CD4-positive, alpha-beta T cell treated with Interleukin-6 for 4 hours (primary cell): Measurements from ENCODE around the gene DENND1B.
"Not testable (repeated sequence)": the region's sequence is repeated elsewhere in the genome, so short reads cannot be mapped to it uniquely, and the experiment has no call there.

Source experiments
- DNase-seq: peaks from one replicate; pipeline ENCODE4 v3.0.0-alpha.2; 2020; ENCODE audit warnings: mixed read lengths

DENND1B gene

DNA sequence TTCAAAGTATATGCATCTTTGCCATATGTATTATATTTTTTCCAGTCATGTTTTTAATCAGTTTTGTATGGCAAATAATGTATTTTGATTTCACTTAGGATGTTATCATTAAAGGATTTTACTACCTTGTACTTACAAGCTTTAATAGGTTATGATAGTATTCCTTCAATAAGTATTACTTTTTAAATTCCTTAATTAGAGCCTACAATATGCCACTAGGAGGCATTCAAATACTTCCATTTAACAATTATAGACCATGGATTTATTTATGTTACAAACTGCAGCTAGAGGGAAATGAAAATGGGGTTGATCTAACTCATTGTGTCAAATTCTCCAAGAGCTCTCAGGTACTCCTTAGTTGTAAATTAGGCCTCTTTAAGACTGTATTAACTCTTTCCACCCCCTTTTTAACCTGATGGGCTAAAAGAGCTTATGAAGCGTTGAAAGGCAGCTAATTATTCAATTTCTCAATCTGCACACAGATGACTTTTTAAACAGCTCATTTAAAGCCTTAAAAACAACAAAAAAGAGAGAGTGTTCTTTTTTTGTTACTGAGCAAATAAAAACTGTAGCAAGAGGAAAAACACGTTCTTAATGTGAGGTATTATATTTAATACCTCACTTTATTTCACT, 156.2 kb downstream of the DENND1B start:
- DNase-seq, result no peak

DNA sequence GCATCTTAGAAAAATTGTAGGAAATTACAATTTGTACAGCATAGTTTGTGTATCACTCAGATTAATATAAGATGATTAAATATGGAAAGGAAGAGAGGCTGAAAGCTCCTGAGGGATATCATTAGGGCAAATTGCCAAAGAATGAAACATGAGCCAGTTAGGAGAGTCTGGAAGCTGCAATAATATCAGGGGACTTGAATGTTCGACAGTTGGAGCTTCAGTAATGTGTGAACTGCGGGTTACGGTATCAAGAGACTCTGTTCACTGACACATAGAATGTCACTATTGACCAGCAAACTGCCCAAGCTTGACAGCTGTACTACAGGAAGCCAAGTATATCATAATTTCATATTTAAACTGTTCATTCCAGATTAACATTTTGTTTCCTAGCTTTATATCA, 157.2 kb downstream of the DENND1B start:
- DNase-seq, result no peak

DNA sequence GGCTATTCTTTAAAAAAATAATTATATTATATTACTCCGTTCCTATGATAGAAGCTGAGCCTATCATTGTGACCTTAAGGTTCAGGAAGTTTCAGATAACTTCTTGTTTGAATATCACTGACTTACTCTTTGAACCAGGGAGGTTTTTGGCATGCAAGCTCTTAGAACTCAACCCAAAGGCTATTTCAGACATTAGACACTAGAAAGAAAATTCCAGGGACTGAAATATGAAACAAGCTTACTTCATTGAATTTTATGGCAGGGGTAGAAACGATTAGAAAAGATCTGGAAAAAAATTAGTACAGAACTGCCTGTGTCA, 159.6 kb downstream of the DENND1B start:
- DNase-seq, result no peak

DNA sequence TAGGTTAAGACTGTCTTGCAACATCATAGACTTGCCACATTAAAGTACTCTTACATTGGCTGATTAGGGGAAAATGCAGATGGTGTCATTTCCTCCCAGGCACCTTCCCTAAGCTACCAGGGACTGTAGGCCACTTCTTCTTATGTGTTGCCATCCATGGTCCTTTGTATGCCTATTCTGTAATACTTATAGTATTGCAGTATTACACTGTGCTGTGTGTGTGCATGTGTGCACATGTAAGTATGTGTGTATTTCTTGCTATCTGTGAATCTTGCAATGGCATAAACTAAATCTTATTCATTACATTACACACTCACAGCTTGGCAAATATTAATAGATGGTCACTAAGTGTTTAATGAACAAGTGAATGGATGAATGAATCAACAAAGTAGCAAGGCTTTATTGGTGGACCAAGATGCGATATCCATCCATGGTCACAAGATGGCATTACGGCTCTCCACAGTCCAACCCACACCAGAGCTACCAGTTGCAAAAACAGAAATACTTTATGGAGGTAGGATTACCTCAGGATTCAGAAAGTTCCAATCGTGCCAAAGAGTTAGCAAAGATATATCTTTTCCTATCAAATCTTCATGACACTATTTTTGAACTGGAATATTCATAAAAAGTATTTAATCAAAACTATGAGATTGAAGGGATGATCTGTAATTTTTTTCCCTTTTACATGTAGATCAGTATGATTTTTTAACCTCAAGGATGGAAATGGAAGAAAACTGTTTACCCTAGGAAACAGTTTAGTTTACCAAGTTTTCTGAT, 160.2 kb downstream of the DENND1B start:
- DNase-seq, result peak; percentile 30

DNA sequence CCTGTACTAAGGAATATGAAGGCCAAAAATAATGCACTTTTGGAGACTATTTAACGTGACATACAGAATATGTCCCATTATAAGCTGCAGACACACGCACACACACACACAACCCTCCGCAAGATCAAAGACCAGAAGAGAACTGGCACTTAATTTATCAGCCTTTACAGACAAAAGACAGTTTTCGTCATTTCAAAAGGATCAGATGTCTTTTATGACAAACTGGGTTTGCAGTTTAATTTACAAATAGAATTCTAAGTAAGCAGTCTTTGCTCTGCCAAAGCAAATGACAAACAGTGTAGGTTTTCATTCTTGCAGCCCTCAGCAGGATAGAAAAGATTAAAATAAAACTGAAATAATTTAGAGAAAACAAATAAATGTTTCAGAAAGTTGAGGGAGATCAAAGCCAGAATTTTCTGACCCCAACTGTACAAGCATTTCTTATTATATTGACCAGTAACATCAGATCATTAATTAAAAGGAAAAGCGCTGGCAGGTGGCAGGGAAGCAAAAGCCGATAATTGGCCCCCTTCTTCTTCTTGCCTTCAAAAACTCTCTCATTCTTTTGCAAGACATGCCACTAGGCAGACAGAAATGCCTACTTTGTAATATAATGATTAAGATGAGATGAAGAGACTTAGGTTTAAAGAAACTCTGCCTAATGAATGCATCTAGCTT, 169.0 kb downstream of the DENND1B start:
- DNase-seq, result no peak

DNA sequence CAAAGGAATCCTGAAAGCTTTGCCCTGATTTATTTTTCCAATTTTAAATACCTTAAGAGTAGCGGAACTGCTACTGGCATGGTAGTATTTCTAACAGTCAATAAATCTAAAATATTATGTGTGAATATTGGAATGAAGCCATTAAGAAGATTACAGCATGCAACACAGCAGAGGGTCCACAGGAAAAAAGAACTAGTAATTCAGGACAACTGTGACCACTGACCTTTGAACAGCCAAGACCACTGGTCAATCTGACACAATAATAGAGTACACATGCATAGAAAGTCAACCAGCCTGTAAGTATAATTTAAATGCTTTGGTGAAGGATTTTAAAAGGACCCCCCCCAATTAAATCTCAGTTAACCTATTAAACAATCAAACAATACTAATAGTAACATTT, 171.0 kb downstream of the DENND1B start:
- no peak for DNase-seq

DNA sequence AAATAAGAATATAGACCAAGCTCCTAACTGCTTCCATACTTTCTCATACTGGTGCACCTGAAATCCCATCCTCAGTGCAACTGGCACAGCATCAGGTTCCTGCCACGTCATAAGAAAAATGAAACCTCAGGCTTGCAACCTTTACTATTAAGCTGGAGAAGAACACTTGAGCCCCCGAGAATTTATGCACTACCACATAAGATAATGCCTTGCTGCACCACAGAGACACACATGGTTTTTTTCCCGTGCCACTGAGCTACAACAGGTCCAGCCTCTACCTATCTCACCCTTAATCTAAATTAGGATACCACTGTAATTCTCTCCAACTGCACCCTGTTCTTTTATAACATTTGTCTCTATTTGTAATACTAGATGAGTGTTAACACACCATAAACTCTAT, 174.5 kb downstream of the DENND1B start:
- DNase-seq, result no peak

DNA sequence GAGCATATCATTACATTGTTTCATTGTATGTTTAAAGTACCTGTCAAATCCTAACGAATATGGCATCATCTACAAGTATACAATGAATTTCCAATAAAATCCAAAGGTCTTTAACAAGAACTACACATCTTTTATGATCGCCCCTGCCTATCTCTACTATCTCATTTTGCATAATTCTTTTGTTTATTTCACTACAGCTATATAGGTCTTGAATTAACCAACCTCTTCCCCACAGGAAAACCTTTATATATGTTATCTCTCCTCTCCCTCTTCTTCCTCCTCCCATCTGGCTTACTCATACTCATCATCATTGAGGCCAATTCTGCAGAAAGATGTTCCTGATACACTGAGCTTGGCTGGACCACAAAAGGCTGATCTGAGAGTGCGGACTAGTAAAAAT, 175.5 kb downstream of the DENND1B start:
- DNase-seq, result no peak

DNA sequence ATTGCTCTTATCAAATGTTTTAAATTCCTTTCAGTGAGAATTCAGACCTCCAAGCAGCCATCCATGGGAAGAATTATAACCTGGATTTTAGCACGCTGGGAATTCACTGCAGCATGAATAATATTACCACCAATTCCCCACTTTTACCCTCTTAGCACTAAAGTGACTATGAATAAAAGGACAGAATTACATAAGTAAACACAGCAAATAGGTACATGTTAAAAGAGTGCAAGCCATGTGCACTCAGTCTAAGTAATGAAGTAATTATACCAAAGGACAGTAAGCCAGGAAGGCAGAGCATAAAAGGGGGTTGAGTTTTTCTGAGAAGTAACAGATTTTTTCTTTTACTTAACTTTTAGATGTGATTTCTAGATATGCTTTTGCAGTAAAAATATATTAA, 176.3 kb downstream of the DENND1B start:
- no peak for DNase-seq

DNA sequence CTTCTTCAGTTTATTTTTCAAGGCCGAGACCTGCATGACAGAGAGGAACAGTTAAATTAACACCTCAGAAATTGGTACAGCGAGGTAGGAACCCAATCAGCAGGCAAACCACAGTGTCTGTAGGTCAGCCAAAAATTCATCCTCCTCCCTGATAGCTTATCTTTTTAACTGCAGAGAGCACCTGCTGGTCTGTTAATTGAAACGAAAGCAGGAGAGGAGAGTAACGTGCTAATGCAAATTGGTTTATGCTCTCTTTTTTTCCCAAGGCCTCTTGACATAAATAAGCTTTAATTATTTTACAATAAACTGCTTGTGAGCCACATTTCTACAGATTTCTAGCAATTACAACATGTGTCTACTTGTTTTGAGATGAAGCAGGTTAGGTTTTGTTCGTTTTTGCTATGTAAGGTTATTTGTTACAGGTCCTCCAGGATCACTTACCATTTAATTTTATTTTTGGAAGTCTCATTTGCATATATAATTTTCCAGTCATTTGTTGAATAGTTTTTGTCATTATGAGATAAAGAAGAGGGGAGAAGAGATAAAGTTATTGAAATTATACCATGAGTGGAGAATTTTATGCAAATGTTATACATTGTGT, 179.9 kb downstream of the DENND1B start:
- DNase-seq, result no peak

DNA sequence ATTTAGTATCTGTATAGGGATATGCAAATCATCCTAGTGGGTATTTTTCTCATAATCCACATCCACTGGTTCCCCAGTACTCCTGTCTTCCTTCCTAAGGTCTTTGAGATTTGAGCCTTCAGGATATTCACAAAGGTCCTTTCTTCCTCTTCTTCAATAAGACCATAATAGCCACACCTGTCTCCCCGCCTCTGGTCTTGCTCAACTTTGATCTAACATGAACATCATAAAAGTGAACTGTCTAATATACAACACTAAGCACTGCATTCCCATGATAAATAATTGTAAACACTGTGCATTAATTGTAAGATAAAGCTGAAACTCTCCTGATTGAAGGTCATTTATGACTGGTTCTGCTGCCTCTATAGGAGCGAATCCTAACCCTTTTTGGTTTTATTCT, 184.6 kb downstream of the DENND1B start:
- no peak for DNase-seq

DNA sequence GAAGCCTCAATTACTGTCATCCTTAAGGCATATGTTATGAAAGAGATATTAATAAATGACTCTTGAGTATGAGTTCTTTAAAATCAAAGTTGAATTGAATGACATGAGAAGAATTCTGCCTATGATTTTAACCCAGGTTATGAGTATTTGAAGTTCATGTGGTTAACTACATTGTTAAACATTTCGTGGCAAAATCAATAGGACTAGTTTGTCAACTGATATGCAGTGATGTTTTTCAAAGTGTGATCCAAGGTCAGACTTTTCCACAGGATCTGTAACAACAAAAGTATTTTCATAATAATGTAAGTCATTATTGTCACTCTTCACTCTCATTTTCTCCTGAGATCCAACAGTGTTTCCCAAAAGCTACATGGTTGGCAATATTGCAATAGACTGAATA, 189.5 kb downstream of the DENND1B start:
- DNase-seq, result no peak

DNA sequence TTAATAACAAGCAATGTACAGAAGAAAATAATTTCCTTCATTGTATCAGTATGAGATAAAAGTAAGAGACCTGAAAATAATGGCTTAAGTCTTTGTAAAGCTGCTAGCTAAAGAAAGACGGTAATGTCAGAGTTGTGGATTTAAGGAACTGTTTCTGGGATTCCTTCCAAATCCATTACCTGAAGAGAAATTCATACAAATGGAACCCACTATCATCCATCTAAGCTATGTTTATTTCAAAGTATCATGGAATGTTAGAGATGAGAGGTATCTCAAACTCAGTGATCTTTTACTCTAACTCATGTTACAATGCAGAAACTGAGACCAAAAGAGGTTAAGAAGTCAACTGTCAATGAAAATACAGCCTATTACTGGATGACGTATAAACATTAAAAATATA, 197.7 kb downstream of the DENND1B start:
- DNase-seq, result no peak

DNA sequence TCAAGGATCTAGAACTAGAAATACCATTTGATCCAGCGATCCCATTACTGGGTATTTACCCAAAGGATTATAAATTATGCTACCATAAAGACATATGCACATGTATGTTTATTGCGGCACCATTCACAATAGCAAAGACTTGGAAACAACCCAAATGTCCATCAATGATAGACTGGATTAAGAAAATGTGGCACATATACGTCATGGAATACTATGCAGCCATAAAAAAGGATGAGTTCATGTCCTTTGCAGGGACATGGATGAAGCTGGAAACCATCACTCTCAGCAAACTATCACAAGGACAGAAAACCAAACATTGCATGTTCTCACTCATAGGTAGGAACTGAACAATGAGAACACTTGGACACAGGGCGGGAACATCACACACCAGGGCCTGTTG, 199.7 kb downstream of the DENND1B start:
- DNase-seq, result not testable (repeated sequence)

DNA sequence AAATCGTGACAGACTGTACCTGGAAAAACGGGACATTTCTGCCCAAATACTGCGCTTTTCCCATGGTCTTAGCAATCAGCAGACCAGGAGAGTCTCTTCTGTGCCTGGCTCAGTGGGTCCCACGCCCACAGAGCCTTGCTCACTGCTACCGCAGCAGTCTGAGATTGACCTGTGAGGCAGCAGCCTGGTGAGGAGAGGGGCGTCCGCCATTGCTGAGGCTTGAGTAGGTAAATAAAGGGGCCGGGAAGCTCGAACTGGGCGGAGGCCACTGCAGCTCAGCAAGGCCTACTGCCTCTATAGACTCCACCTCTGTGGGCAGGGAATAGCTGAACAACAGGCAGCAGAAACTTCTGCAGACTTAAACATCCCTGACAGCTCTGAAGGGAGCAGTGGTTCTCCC, 203.1 kb downstream of the DENND1B start:
- no peak for DNase-seq

DNA sequence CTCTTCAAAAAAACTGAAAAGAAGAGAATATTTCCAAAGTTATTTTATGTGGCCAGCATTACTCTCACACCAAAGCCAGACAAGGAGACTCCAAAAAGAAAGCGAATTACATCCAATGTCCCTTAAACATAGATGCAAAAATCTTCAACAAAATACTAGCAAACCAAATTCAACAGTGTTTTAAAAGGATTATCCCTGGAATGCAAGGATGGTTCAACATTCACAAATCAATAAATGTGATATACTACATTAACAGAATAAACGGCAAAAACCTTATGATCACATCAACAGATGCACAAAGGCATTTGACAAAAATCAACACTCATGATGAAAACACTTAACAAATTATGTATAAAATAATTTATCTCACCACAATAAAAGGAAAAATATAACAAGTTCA, 207.8 kb downstream of the DENND1B start:
- no peak for DNase-seq

DNA sequence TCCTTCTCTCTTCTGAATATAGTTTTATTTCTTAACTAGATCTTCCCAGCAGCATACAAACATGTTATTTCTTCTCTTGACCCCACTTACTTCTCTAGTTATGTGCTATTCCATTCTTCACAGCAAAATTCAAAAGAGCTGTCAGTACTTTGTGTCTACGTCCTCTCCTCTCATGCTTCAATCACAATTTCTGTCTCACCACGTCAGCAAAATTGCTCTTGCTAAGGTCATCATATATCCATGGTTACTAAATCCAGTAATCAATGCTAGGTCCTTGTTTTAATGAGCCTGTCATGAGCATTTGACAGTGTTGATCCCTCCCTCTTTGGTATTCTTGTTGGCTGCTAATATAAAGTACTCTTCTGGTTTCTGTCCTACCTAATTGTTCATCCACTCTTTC, 214.2 kb downstream of the DENND1B start:
- no peak for DNase-seq

DNA sequence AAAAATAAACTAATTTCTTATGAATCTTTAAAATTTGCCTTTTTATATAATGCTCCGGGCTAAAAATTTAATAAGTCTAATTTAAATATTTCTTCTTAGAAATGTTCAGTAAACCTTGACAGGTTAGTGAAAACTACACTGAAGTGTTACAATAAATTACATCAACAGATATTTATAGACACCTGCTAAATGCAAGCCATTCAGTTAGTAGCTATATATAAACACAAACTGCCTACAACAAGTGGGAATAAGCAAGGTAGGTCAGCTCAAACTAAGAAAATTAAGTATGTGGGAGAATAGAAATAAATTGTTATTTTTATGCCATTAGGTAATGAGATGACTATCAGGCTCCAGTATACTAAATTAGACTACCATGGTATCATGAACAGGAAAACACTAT, 215.6 kb downstream of the DENND1B start:
- no peak for DNase-seq

DNA sequence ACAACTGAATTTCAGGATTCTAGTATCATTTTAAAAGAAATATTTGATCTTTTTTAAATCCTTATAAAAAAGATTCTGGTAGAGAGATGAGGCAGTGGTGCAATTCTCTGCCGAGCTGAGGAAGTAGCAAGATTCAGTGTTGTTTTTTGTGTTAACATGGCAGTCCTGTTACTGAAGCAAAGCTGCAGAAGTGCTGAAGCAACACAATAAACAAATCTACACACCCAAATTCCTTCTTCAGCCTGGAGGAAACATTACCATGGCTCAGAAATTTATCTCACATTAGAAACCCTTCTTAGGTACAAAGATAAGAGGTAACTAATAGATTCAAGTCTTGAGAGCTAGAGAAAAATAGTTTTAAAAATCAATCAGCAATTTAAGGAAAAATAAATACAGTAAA, 216.0 kb downstream of the DENND1B start:
- no peak for DNase-seq

DNA sequence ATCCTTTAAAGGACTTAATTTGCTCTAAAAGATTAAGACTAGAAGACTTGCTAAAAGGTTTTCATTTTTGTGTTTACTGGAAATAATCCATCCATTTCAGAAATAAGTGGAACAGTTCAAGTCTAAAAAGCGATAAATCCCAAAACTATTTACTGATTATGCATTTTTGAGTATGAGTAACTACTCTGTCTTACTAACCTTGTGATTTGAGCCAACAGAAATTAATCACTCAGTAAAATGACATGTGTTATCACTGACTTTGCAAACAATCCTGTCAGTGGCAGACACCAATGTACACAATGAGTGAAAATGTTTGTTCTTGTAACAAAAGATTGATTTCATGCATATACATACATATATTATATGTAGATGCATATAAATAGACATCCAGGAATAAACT, 218.0 kb downstream of the DENND1B start:
- no peak for DNase-seq

DNA sequence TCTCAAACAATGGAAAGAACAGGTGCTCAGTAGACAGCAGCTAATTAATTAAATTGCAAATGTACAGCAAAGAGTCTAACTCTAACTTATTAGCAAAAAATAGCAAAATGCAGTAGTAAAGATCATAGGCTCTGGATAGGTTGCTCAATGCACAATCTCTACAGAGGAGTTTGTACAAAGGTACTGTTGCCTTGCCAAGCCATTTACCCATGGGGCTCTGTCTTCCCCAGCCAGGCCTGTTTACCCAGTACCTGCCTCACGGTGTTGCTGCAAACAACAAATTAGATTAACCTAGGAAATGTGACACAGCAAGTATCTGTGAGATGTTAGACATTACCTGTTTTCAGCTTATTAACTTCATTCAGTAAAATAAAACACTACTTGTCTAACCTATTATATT, 222.0 kb downstream of the DENND1B start:
- DNase-seq, result no peak

DNA sequence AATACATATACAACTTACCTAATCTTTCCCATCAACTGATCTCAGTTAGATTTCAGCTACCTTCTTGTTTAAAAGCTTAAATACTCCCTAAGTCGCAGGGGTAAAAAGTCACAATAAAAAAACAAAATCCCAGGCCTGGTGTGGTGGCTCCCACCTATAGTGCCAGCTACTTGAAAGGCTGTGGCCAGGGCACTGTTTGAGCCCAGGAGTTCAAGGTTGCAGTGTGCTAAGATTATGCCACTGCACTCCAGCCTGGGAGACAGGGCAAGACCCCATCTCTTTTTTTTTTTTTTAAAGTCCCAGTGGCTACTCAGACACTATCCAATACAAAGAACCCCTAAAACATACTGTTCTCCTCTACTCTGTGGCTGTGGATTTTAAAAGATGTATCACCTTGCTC, 228.3 kb downstream of the DENND1B start:
- DNase-seq, result no peak

DNA sequence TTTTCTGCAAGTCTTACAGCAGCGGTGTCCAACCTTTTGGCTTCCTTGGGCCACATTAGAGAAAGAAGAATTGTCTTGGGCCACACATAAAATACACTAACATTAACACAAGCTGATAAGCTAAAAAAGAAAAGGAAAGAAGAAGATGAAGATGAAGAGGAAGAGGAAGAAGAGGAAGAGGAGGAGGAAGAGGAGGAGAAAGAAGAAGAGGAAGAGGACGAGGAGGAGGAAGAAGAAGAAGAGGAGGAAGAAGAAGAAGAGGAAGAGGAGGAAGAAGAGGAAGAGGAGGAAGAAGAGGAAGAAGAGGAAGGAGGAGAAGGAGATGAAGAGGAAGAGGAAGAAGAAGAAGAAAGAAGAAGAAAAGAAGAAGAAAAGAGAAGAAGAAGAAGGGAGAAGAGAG, 230.7 kb downstream of the DENND1B start:
- DNase-seq, result no peak

DNA sequence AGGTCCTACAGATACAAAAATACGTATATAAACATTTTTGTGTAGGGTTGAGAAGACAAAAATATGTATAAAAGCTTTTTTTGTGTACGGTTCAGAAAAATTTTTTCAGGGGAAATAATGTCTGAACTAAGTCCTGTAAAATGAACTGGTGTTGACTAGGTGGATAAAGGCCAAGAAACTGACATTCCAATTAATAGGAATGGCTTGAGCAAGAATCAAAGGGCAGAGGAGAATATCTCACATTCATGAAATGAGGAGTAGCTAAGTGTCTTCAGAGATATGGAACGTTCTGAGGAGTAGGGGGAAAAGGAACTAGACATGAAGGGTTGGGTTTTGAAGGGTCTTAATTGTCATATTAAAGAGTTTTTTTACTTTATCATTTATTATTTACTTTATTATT, 231.2 kb downstream of the DENND1B start:
- no peak for DNase-seq
